Fibroblast of gingiva (primary cell): Measurements from ENCODE around the gene EVA1A.

Experiments used
- DNase-seq: peaks from one replicate; pipeline ENCODE4 v3.0.0-alpha.2; 2011; ENCODE audit warnings: low read depth

EVA1A gene

DNA sequence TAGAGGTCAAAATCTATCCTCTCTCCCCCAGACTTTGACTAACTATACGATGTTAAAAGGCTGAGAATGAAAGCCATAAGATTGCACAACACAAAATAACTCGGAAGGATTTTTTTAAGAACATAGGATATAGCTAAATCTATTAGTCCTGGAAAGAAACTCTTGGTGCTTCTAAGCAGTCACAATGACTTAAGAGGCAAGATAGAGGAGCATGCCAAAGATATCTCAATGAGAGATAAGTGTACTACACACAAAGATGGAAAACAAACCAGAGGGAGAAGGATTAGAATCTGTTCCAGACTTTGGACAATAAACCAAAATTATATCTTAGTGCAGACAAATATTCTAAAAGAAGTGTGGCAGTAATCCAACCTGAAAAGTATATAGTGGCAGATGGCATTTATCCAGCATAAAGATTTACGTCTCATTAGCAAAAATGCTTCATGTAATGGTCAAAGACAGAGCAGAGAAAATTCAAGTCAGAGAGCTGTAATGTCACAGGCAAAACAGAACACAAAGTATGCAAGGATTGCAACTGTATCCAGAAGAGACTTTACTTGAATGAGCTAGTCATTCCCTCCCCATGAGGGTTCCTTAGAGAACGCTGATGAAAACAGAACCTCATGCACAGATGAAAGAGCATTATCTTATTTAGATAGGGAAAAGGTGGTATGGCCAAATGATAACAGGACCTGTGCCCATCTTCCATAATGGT, 28.8 kb upstream of the EVA1A start:
- DNase-seq, result no peak

DNA sequence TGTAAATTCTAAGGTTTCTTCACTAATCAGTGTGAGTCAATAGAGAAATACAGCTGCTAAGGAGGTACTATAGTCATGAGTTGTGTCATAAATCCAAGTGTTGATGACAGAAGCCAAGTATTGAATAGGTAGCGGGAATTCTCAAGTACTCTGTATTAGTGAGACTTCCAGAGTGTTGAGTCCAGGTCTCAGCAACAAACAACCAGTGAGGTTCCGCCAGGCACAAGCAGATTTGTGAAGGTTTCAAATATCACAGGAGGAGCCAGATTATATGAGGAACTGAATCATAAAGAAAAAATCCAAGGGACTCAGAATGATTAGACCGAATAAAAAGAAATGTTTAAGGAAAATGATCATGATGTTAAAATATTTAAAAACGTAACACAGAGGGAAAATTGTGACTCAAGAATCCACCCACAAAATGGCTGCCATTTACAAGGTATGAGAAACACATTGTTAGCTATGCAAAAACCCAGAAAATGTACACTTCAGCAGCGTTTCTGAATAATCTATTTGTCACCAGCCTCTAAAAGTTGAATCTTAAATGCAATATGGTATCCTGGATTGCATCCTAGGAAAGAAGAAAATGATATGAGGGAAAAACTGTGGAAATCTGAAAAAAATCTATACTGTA, 27.3 kb upstream of the EVA1A start:
- DNase-seq, result peak; percentile 35

DNA sequence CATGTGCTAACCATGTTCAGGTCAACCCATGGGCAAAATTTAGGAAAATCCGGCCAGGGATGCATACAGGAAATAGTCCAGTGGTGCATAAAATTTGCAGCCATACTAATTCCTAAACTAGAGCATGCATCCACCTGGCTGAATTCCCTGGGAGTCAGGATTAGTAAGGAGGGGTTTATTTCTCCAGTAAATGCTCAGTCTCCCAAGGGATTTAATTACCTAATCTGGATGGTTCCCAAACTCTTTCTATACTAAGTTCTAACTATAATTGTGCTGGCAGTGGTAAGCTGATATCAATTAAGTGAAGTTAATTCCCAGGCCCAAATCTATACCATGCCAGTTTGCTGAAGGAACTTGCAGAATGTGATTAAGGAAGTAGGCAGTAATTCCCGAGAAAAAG, 26.2 kb upstream of the EVA1A start:
- no peak for DNase-seq

DNA sequence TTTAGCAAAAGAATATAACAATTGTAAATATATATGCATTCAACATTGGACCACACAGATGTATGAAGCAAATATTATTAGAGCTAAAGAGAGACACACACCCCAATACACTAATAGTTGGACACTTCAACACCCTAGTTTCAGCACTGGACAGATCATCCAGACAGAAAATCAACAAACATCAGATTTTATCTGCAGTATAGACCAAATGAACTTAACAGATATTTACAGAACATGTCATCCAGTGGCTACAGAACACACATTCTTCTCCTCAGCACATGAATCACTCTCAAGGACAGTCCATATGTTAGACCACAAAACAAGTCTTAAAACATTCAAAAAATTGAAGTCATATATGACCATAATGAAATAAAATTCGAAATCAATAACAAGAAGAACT, 22.1 kb upstream of the EVA1A start:
- DNase-seq, result no peak

DNA sequence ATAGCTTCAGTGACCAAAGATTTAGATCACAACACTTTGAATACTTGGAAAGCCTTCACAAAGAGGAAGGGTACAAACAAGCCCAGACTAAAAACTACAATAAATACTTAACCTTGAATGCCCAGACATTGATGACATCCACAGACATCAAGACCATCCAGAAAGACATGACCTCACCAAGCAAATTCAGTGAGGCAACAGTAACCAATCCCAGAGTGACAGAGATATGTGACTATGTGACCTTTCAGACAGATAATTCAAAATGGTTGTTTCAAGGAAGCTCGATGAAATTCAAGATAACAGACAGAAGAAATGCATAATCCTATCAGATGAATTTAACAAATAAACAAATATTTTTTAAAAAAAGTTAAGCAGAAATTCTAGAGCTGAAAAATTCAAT, 19.9 kb upstream of the EVA1A start:
- no peak for DNase-seq

DNA sequence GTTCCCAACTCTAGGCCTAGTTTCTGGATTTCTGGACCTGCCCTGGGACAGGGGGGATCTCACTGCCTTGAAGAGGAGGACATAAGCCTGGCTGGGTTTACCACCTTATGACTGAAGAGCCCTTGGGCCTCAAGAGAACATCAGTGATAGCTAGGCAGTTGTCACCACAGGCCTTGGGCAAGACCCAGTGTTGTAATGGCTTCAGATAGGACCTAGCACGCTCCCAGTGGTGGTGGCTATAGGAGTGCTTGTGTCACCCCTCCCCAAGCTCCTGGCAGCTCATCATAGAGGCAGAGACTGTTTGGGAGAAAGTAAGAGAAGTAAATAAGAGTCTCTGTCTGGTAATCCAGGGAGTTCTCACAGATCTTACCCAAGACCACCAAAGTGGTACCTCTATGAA, 19.4 kb upstream of the EVA1A start:
- no peak for DNase-seq

DNA sequence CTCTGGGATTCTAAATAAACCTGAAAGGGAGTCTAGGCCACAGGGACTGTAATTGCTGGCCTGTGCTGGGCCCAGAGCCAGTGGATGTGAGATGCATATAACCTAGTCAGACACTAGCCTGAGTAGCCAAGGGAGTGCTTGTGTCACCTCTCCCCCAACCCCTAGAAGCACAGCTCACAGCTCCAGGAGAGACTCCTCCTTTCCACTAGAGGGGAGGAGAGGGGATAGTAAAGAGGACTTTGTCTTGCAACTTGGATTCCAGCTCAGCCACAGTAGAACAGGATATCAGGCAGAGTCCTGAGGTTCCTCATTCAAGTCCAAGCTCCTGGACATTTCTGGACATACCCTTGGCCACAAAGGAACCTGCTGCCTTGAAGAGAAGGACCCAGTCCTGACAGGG, 18.4 kb upstream of the EVA1A start:
- DNase-seq, result no peak

DNA sequence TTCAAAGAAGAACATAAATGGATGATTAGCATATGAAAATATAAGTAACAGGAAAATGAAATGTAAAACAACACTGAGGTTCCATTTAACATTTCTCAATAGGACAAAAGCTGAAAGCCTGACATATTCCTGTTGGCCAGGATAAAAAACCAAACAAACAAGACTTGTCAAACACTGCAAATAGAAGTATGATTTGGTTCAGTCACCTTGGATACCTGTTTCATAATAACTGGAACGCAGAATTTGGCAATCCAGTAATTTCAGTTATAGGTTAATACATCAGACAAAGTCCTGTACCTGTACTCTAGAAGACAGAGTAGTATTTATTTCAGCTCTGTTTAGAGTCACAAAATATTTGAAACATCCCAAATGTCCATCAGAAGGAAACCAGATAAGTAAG, 16.5 kb upstream of the EVA1A start:
- no peak for DNase-seq

DNA sequence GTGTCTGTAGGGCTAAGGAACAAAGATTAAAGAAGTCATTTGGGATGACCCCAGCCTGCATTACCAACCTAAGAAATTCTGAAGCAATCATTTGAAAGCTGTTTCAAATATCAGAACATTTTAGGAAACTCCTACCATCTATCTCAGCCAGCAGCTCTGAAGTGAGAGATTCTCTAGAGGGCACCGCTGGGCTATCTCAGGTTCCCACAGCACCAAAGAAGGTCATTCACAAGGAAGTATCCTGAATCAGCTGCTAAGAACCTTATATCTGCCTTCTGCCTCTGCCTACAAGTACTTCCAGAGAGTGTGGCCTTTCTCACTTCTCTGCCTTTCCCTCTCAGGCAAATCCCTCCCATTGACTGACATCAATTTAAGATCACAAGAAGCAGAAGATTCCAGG, 13.4 kb upstream of the EVA1A start:
- peak; percentile 44 for DNase-seq

DNA sequence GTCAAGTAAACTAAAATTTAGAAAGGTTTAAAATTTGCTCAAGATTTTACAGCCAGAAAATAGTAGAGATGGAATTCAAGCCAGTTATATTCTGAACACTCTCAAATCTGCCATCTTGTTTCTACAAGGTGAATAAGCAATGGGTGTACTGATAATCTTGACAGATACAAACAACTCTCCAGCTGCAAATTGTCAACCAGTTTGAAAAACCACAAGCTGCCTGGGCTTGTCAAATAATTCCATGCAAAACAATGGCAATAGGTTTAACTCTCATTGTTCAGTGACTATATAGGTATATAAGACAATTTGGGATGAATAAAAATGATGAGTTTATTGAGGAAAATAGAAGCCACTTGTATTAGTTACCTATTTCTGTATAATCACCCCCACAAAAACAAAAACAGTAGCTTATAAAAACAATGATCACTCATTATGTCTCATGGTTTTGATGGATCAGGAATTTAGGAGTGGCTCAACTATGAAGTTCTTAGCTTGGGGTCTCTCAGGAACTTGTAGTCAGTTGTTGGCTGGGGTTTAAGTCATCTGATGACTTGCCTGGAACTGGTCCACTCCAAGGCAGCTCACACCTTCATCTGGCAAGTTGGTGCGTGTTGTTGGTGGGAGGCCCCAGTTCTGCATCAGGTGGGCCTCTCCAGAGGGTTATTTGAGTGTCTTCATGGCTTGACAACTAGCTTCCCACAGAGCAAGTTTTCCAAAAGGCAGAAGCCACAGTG, 12.6 kb upstream of the EVA1A start:
- no peak for DNase-seq

DNA sequence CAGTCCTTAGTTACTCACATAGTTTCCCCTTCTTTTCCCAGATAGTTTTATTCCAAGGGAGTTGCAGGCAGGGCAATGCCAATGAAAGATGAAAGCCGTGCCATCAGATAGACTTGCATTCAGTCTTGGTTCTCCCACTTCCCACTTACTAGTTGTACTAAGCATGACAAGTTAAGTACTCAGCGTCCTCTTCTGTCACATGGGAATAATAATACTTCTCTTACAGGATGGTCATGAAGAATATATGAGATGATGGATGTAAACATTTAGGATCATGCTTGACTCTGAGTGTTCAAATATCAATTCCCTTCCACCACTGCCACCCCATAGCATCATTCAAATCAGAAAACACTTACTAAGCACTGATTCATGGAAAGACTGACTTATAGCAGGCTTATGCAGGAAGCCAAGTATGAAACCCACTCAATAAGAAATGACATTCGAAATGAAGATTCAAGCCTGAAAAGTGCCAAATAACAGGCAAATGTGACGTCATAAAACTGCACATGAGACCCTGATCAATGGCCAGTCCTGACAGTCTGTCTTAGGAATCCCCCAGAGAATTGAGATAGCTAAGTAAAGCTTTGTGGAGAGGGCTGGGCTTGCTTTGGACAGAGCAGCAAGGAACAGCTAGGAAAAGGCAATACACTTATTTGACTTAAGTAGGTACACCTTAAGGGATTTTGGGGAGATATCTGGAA, 11.1 kb upstream of the EVA1A start:
- DNase-seq, result no peak

DNA sequence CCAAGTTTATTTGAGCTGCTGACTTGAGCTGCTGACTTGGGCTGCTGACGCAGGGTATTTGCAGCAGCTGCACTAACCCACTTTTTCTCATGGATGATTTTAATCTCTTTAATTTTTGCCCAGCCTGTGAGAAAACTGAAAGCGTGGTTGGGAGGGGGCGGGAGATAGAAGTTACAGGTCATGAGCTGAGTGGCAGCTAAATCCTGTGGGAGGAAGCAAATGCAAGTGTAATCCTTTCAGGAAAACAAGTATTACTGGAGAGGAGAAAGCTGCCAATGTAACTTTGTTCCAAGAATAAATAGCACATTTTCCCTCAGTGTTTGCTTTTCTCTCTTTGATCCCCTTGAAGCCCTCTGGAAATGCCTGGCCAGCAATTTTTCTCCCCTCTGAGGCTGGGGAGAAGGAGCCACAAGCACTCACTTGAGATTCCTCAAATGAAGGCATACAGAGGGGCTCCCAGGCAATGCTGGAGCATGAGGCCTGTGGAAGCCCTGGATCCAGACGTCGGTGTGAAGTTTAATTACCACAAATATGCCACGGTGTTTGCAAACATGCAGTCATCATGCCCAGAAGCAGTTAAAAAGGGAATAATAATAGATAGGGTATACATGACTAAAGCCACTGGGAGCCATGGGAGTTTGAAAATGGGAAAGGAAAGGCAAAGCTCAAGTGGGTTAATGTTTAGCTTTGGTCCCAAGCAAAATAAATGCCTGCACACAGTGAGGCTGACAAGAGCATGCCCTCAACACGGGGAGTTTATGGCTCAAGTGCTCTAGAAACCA, 10.4 kb upstream of the EVA1A start:
- DNase-seq, result no peak

DNA sequence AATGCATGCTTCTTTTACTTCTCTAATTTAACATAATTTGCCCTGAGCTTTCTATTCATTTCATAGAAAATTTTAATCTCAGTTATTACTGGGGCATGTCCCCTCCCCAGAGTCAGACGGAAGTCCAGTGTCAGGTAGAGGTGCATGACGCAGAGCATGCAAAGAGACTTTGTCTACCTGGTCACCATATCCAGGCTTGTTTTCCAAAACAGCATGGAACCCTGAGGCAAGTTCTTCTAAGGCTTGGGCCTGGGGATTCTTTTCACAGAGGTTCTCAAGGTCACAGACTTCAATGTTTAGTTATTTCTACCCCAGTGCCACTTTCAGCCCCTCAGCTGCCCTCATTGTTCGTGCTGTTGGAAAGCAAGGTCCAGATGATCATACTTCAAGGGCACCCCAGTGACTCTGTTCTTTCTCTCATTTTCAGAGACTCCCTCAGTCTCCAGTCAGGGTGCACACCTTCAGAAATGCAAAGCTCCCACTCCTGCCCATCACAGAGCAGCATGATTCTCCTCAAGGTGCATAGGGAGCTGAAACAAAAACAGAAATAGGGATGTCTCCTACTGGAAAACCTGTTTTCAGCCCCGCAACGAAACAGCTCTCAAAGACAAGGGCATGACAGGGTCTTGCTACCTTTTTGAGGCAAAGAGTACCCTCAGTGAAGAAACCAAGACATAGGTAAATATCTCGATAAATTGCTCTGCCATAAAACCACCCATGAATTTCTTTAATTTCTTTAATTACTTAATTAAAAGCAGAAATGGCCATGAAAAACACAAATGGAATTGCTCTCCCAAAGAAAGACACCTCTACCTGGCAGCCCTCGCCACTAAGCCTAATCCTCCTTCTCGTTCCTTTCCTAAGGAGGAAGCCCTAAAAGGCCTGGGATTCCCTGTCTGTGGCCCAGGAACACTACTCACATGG, 9.5 kb upstream of the EVA1A start:
- no peak for DNase-seq

DNA sequence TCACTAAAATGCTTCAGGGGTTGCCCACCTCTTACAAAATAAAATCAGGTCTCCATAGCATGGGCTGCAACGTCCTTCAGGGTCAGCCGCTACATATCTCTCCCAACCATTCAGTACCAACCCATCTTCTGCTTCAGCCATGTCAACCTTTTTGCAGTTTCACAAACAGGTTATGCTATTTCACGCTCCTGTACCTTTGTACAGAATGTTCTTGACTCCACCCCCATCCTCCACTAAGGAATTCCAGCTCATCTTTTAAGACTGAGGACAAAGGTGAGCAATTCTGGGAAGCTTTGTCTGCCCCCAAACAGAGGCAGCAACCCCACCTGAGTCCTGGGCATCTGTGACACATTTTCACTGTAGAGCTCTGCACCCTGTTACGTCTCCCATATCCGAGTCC, 8.8 kb upstream of the EVA1A start:
- DNase-seq, result no peak

DNA sequence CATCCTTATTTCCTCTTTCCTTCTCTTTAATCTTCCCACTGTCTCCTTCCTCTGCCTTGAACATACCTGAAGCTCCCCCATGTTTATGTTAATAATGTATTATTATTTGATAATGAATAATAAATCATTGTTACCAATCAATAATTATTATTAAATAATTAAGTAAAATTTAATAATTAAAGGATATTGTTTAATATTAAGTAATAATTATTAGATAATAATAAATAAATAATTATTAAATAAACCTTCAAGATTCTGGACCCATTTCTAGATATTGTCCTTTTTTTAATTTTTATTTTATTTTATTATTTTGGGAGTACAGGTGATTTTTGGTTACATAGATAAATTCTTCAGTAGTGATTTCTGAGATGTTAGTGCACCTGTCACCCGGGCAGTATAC, 7.4 kb upstream of the EVA1A start:
- DNase-seq, result no peak

DNA sequence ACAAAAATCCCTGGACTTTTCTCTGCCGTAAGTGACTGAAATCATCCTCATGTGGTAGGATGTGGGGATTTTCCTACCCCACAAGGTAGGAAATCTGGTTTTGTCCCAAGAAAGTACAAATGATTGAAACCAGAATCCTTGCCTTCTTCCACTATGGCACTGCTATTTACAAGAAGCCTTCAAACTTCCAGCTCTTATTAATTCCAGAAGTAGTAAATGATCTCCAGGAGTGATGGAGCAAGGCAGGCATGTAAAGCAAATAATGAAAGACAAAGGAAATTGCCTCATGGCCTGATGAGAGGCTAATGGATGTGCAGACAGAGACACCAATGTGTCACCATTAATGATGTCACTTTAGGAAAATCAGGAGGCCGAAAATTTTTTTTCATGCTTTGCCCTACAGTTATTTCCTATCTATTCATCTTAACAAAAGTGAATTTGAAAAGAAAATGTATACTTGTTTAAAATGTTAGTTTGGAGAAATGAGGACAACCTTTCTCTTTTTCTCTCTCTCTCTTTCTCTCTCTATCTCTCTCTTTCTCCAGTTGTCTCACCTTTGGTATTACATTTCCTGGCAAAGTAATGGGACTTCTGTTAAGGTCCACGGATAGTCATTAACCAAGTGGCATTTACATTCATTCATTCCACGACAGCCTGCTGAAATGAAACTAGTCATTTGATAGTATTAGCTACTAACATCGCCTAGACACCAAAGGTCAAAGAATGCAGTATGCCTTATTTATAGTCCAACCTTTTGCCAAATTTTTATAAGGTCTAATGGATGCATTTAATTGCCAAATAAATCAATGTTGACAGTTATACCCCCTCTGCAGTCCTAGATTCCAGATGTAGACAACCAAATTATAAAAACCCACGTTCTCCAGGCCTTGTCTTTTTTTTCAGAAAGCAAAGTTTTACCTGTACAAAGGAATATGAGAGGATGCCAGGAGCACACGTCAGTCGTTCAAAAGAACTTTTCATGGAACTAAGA, 5.0 kb upstream of the EVA1A start:
- peak; percentile 74 for DNase-seq

DNA sequence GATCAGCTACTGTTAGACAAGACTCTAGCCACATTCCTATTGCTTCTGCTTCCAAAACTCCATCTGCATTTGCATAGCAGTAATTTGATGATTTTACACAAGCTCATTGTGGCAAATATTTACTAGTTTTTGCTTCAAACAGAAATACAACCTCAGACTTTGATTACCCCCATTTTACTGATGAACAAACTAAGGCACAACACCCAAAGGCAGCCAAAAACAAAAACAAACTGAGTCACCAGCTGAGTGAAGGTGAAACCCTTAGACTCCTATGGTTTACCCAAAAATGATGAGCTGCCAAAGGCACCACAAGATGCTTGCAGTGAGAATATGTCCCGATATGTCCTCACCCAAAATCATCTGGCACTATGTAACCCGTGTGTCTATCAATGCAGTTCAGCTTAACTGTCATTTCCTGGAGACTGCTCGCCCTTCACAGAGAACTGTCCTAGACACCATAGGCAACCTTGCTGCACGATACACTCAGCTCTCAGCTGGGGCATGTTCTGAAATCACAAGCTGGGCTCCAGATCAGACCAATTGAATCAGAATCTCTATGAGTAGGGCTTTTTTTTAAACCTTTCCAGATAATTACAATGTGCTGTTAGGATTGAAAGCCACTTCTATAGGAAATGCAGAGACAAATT, 4.1 kb upstream of the EVA1A start:
- DNase-seq, result no peak

DNA sequence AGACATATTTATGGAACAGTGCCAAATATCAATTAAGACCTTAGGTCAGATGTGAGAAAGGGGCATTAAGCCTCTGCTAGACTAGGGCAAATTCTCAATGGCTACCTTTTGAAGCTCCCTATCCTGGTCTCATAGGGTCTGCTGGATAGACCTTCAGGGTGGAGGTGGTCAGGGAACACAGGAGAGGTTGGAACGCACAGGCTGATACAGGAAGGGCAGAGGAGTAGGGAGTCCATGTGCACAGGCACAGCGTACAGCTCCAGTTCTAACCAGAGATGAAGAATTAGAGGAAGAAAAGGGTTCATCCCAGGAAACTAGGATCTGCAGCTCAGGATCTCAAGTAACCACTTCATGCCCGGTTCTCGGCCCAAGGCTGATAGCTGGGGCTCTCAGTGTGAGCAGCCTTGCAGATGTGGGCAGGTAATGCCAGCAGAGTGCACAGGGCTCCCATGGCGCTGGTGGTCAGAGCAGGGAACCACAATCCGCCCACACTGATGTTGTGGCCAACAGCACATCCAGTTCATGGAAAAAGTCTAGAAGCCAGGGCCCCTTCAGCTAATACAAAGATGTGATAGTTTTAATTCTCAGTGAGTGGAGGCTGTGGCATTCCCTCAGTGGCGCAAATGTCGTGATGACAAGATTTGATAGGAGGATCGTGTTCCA, 3.4 kb upstream of the EVA1A start:
- no peak for DNase-seq

DNA sequence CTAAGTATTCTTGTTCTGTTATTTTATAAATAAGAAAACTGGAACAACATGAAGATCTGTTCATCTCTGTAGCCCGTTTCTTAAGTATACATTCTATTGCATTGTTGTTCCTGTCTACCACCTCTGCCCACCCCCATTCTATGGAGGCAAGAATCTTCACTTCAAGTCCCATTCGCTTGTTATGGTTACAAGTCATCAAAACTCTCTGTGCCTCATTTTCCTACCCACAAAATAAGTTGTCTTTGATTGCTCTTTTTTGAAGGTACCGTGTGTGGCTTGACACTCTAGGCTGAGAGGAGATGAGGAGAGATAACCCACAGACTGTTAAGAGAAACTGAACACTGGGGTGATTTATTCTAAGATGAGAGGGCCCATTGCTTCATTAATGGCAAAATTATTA, 2.9 kb upstream of the EVA1A start:
- DNase-seq, result no peak
